ENCODE data around the gene NEURL1.
A peak's percentile ranks its signal among the peaks of the same experiment; 100 is the strongest.
"Not testable (repeated sequence)": the region's sequence is repeated elsewhere in the genome, so short reads cannot be mapped to it uniquely, and the experiment has no call there.

Gene NEURL1

DNA sequence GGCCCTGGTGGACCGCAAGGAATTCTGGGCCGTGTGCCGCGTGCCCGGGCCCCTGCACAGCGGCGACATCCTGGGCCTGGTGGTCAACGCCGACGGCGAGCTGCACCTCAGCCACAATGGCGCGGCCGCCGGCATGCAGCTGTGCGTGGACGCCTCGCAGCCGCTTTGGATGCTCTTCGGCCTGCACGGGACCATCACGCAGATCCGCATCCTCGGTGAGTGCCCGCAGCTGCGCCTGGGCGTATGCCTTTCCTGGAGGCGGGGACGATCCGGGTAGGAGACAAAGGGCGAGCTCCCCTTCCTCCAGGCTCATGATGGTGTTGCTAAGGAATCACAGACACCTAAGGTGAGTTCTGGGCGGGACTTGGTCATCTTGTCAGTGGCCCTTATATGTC lies 91.5 kb downstream of the NEURL1 start:
- no peak for DNase-seq (ENCODE audit: low spot score)

DNA sequence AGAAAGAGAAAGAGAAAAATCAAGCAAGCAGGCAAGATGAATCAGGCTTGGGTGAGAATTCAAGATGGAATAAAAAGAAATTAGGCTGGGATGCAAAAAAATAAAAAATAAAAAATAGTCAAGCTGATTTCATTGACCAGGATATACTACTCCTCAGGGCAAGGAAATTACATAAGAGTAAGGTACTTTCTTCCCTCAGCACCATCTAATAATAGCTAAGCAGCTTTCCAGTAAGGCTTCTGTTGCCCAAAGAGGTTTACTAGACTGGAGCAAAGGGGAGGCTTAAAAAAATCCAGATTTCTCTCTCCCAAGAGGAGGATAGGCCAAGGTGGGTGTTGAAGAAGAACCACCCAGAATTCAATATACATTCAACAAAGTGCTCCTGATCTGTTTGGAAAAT lies 93.6 kb downstream of the NEURL1 start:
- DNase-seq (ENCODE audit: low spot score), result no peak

DNA sequence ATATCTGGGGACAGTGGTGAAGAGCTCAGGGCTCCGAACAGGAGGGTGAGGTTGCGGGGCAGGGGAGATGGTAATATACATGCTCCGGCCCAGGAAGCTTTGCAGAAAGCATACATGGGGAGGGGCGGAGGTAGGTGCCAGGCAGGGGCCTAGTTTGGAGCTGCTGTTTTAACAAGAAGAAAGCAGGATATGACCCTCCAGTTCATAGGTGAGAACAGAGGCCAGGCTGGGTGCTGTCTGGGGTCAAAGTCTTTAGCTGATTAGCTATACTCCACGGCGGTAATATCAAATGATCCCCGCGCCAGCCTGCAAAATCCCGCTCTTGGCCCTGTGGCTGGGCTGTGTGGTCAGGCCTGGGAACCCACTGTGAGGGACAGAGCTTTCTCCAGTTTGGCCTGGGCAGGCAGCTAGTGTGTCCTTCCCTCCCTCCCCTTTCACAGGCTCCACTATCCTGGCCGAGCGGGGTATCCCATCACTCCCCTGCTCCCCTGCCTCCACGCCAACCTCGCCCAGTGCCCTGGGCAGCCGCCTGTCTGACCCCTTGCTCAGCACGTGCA lies 95.6 kb downstream of the NEURL1 start:
- no peak for DNase-seq (ENCODE audit: low spot score)

DNA sequence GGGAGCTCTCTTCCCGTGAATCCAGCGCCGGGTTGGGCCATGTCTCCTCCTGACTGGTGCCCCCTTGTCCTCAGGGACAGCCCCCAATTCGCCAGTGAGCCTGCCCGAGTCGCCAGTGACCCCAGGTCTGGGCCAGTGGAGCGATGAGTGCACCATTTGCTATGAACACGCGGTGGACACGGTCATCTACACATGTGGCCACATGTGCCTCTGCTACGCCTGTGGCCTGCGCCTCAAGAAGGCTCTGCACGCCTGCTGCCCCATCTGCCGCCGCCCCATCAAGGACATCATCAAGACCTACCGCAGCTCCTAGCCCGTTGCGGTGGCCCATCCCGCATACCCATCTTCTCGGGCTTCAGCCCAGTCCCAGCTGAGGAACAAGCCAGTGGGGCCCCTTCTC lies 96.6 kb downstream of the NEURL1 start:
- DNase-seq (ENCODE audit: low spot score), result no peak

DNA sequence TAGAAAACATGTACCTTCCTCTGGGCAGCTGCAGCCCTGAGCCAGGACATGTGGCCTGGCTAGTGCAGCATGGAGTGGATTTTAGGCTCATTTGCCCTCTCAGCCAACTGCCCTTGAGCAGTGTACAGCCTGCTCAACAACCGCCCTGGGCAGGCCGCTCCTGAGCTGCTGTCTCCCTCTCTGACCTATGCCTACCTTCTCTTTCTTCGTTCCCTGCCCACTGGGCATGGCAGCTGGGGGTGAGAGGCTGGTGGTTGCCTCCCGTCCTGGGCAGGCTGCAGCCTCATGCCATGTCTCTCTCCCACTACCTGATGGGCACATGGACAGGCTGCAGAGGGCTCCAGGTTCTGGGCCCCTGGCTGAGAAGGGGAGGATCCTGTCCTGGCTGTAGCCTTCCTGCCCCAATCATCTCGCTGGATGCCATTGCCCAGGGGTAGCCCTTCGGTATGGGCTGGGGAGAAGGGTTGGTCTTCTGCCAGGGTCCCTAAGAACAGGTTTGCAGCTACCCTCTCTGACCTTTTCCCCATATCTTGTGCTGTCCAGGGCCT lies 97.3 kb downstream of the NEURL1 start:
- DNase-seq (ENCODE audit: low spot score), result no peak

DNA sequence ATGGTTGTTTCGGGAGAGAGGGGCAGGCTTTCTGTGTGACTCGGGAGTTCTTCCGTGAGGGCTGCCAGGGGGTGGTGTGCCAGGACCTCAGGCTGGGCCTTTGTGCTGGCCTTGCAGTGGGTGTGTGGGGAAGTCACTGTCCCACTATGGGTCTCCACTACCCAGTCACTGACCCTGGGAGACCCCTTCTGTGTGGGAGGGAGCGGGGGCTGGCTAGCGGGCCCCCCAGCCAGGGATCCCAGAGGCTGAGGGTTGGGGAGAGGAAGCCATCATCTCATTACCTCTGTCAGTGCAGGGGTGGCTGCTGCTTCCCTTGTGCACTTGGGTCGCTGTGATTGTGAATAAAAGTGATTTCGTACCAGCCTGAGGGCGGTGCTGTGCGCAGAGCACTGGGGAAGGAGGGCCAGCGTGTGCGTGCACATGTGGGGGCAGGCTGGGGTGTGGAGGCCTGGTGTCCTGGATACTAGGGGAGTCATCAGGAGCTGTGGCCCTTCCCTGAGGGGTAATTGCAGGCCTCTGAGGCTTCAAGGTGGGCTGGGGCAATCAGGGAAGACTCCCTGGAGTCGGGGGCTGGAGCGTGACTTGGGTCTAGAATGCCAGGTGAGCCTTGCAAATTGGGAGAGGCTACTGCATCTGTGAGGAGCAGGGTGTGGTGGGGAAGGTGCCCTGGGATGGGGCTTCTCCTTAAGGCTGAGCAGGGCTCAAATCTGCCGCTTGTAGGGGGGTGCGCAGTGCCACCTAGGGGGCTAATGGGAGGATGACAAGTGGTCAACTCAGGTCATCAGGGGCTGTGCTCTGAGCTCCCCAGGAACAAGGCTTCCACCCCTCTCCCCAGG lies 98.9 kb downstream of the NEURL1 start:
- no peak for DNase-seq (ENCODE audit: low spot score)

DNA sequence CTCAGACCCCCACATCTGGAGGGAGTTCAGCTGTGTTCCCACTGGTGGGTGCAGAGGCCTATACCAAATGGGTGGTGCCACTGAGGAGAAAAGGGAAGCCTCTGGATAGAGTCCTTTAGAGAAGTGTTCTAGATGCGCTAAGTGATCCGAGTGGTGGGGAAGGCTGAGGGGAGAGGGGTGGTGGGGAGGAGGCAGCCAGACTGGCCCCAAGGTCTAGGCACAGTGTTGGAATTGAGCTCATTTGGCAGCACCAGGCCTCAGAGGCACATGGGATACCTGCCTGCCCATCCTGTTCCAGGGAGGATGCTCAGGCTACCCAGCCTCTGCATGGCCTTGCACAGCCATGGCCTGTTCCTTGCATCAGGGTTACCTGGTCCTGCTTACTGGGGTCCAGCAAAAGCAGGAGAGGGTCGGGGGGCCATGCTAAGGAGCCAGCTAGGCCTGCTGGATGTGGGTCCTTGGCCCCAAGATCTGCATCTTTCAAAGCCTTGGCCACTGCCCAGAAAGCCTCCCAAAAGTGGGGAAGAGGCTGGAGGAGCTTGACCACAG lies 99.6 kb downstream of the NEURL1 start:
- no peak for DNase-seq (ENCODE audit: low spot score)

DNA sequence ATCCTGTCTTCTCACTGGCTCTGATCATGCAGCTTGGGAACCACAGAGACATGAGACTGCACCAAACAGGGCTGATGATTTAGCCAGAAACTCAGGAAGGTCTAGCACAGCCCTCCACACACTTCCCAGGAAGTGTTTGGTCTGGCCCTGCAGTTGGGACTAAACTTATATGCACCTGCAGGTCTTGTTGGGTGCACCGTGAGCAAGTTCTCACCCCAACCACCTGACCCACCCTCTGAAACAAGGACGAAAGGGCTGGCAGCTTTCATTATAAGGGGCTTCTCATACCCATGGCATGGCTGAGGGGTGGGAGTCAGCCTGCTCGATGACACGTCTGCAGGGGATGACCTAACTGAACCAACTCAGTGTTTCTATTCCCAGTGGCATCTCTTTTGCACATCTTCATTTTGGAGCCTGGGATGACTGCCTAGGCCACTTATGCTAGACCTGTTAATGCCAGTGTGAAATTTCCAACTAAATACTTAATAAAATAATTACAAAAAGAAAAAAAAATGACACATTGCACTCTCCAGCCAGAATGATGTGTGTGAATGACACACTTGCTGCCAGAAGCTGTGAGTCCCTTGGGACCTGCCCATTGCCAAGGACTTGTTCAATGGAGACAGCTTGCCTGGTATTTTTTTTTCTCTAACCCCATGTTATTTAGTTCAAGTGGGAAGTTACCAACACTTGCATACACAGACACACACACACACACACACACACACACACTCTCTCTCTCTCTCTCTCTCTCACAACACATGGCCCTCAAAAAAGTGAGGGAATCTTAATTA lies 102.6 kb downstream of the NEURL1 start:
- no peak for DNase-seq (ENCODE audit: low spot score)

DNA sequence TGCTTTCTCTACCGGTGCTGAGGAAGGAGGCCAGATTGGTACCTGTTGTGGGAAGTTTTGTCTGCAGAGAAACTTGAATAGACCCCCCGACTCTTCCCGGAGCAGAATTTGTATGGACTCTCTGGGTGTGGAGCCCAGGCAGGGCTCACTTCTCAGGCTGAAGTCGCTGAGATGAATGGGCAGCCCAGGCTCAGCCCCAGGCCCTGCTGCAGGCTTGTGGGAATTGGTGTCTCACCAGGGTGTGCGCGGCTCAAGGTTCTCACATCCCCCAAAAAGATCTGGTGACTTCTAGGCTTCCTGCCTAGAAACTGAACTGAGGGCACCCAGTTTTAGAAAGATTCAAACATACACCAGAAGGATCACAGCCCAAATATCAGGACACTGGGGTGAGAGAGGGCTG lies 103.5 kb downstream of the NEURL1 start:
- DNase-seq (ENCODE audit: low spot score), result no peak

DNA sequence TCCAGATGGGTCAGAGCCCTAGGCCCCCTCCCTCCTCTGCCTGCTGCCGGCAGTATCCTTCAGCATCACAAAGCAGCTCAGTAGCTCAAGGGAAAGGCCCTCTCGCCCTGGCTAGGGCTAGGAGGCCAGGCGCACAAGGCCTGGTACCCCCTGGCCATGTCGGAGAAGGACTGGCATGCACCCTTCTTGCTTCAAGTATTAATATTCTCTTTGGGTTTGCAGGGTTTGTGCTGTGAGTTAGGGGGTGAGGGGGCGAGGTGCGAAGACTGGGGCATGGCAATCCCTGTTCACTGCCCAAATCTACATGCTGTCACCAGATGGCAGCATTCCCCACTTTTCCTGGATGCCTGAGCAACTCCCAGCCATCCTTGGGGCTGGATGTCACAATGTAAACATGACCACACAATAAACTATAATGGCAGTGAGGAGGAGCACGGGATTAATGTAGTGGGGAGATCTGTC lies 105.2 kb downstream of the NEURL1 start:
- DNase-seq (ENCODE audit: low spot score), result peak; percentile 58

DNA sequence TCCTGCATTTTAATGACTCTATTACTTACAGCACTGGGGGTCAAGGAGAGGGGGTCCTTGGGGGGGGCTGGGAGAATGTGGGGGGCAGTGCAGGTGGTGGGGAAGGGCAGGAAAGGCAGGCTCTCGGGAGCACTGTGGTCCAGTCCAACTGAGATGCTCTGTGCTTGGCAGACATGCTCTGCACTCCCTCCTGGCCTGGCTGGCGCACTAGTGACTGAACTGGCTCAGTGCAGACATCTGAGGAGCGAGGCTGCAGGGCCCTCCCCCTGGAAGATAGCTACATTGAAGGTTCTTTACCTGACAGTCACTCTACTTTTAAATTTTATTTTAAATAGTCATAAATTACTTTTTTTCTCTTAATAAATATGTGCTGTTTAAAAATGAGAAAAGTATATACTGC lies 105.7 kb downstream of the NEURL1 start:
- no peak for DNase-seq (ENCODE audit: low spot score)

DNA sequence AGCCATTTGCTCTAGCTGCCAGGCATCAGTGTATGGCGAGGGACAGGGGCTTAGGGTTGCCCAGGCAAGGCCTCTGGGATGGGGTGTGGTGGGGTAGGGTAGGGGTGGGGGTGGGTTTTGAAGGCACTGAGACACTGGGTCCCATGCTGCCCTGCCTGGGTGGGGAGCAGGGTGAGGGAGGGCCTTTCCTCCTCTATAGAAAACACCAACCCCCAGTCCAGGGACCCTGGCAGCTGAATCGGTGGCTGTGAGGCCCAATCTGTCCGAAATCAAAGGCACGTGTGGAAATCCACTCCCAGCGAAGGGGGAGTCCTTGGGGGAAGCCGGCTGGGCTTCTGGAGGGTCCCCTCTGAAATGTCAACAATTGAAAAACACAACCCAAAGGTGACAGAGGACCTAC lies 106.4 kb downstream of the NEURL1 start:
- no peak for DNase-seq (ENCODE audit: low spot score)

DNA sequence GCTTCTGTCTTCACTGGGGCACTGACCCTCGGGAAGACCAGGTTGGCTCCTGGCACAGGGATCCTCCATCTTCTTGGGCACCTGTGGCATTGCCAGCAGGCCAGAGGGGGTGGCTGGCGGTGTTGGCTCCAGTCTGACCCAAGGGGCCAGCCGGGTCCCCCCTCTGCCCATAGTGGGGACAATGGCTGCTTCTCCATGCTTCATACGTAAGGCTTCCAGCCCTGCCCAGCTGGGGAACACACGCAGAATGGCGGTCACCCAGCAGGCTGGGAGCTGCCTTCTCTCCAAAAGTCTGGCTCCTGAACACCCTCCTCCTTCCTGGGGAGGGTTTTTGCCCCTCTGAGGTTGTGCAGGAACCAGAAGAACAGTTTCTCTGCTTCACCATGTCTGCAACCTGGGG lies 106.8 kb downstream of the NEURL1 start:
- DNase-seq (ENCODE audit: low spot score), result no peak

DNA sequence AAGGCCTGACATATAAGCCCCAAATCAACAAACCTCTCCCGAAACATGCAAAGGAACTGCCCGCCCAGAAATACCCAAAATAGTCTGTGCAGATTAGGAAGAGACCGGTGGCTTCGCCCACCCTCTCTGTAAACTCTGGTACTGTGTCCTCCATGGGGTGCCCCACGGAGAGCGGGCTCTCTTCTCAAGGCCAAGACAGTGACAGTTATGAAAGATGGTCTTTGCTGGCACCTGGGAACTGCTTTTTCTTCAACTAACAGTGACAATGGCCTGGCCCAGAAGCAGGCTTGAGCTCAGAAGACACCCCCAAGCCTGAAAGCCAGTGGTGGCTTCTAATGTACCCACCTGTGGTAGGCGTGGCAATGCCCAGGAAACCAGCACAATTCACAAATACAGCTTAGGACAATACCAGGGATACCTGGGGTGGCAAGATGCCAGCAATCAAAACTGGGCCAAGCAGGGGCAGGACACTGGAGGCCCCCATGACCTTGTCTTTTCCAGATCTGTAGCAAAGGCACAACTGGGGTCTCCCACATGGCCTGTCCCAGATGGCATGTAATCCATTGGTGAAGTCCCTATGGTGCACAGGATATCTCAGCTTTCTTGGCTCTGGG lies 107.6 kb downstream of the NEURL1 start:
- DNase-seq (ENCODE audit: low spot score), result no peak

DNA sequence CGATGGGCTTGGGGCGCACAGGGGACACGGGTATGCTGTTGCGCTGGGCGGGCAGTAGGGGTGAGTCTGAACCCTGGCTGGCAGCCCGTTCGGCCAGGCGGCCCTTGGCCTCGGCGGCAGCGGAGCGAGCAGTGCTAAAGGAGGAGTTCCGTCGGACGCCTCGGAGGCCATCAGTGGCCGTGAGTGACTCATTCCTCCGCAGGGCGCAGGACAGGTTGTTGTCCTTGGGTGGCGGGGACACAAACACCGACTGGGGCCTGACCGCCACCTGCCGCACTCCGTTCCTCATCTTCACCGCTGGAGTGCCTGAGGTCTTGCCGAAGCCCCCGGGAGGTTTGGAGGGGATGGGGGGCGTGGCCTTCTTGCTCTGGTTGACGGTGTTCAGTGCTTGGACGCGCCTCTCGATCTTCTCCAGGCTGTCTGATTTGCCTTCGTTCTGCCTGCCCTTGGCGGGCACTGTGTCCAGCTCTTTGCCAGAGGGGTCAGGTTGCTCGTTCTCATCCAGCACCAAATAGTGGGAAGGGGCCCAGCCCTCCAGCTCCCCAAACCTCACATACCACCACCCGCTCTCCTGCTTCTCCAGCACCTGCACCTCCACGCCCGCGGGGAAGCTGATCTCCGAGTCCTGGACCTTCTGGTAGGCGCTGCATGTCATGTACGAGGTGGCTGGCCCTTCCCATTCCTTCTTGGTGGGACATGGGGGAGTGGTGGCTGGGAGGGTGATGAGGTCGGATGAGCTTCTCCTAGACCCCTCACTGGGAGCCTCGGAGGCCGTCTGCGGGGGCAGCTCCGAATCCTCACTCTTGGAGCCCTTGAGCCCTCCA lies 108.7 kb downstream of the NEURL1 start:
- no peak for DNase-seq (ENCODE audit: low spot score)

DNA sequence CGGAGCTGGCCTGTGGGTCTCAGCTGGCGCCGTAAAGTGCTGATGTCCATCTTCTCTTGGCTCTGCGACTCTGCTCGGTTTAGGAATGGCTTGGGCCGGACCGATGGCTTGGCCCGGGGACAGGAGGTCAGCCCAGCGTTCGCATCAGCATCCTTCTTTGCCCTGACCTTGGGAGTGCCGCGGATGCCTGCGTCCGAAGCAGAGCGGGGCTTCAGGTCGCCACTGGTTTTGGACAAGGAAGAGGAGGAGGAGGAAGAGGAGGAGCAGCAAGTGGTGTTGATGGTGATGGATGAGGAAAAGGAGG lies 109.3 kb downstream of the NEURL1 start:
- DNase-seq (ENCODE audit: low spot score), result no peak

DNA sequence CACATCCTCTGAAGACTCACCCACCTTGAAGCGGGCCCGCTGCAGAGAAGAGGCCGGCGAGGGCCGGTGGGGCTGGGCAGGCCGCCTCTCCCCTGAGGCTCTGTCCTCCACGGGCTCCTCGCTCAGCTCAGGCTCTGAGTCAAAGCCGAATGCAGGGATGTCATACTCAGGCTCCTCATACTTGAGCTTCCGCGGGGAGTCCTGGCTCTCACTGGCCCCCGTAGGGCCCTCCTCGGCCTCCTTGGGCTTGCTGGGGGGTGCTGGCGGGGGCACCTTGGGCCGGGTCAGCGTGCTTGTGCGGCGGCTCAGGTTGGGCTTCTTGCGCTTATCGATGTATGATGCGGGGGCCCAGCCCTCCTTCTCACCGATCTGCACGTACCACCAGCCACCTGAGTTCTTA lies 109.9 kb downstream of the NEURL1 start:
- DNase-seq (ENCODE audit: low spot score), result no peak

DNA sequence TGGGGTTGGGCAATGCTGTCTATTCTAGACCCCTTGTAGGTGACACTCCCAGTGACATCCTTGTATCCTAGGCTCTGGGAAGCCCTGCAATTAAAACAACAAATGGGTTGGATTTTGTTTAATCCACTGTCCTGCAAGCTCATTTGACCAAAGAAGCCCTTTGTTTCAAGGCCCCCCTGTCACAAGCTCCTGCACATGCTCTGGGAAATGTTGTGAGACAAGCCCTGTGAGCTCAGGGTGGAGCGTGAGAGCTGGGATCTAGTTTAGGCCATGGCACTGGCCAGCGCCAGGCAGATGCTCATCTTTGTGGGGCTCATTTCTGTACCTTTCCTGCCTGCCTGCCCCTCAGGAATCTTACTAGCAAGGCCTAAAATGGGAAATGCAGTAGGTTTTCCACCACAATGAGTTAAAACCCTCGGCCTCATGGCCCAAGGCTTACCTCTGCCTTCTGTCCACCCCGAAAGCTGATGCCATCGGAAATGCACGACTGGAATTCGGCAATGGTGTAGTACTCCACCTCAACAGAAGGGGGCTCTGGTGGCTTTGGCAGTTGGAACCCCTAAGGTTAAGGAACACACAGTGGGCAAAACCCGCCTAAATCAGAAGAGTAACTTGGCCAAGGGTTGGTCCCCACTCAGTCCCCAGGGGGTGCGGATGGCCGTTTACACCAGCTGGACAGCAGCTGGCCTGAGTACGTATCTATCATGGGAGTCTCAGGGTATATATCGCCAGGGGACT lies 112.0 kb downstream of the NEURL1 start:
- peak; percentile 75 for DNase-seq (ENCODE audit: low spot score)

DNA sequence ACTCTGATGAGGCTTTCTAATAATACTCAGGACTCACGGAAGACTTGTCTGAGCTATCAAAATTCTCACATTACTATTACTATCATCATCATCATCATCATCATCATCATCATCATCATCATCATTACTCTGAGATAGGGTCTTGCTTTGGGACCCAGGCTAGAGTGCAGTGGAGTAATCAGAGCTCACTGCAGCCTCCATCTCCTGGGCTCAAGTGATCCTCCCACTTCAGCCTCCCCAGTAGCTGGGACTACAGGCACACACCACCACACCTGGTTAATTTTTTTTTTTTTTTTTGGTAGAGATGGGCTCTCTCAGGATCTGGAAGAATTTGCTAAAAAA lies 112.6 kb downstream of the NEURL1 start:
- not testable (repeated sequence) for DNase-seq (ENCODE audit: low spot score)

DNA sequence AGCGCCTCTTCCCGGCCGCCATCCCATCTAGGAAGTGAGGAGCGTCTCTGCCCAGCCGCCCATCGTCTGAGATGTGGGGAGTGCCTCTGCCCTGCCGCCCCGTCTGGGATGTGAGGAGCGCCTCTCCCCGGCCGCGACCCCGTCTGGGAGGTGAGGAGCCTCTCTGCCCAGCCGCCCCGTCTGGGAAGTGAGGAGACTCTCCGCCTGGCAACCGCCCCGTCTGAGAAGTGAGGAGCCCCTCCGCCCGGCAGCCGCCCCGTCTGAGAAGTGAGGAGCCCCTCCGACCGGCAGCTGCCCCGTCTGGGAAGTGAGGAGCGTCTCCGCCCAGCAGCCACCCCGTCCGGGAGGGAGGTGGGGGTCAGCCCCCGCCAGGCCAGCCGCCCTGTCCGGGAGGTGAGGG lies 113.5 kb downstream of the NEURL1 start:
- not testable (repeated sequence) for DNase-seq (ENCODE audit: low spot score)

DNA sequence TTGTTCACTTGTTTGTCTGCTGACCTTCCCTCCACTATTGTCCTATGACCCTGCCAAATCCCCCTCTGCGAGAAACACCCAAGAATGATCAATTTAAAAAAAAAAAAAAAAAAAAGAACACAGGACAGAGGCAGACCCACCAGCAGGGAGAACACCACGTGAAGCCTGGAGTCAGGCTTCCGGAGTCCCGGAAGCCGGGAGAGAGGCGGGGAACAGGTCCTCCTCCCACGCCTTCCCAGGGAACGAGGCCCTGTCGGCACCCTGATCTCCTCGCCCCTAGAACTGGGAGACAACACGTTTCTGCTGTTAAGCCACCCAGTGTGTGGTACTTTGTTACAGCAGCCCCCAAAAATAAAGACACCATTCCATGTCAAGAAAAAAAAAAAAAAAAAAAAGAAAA lies 114.6 kb downstream of the NEURL1 start:
- DNase-seq (ENCODE audit: low spot score), result not testable (repeated sequence)

All from hematopoietic multipotent progenitor cell treated with erythropoietin and hydrocortisone succinate and interleukin-3 and kit ligand, for 17 days (in vitro differentiated cells).